HUES48 (cell line): ENCODE data around the gene CASP3.

Source experiments
- H3K27ac ChIP-seq: one replicate; pipeline ENCODE4 v1.7.0; 2013; ENCODE audit warnings: low read depth, low read length, inconsistent platforms
- H3K27me3 ChIP-seq: 2 replicates; pipeline ENCODE4 v1.6.1; 2013; ENCODE audit warnings: mild to moderate bottlenecking, low read length; ENCODE audit not compliant: control insufficient read depth, insufficient read depth
- H3K36me3 ChIP-seq: 2 replicates; pipeline ENCODE4 v1.6.1; 2013; ENCODE audit warnings: low read length; ENCODE audit not compliant: control insufficient read depth, insufficient read depth
- H3K4me1 ChIP-seq: 2 replicates; pipeline ENCODE4 v1.6.1; 2013; ENCODE audit warnings: mild to moderate bottlenecking, low read length; ENCODE audit not compliant: control insufficient read depth, insufficient read depth
- H3K4me3 ChIP-seq: 2 replicates; pipeline ENCODE4 v1.5.1; 2013; ENCODE audit warnings: mild to moderate bottlenecking, low read depth, low read length
- H3K9ac ChIP-seq: 2 replicates; pipeline ENCODE4 v1.6.1; 2013; ENCODE audit warnings: mild to moderate bottlenecking, low read depth, low read length, moderate library complexity
- H3K9me3 ChIP-seq: 2 replicates; pipeline ENCODE4 v1.6.1; 2013; ENCODE audit warnings: low read length; ENCODE audit not compliant: control insufficient read depth, insufficient read depth

The CASP3 gene

GRCh38 chr4:184648313-184649025, 778 bp downstream of the CASP3 start:
- H3K36me3 ChIP-seq: peaks cover 11% of the 10 kb centered on the region
- H3K27ac ChIP-seq: peak overlapping the region; percentile 87
- H3K4me1 ChIP-seq: peaks cover 68% of the 10 kb centered on the region

GRCh38 chr4:184648054-184648312, 1.3 kb downstream of the CASP3 start:
- peak overlapping the region; percentile 86 for H3K9ac ChIP-seq
- H3K4me1 ChIP-seq: peaks cover 68% of the 10 kb centered on the region

More at GRCh38 chr4:184648313-184649025, 778 bp downstream of the CASP3 start:
- H3K9ac ChIP-seq: peak overlapping the region; percentile 86
- H3K9me3 ChIP-seq: no peaks in the 10 kb centered on the region
- peak overlapping the region; percentile 88 for H3K4me3 ChIP-seq
- no peaks in the 10 kb centered on the region for H3K27me3 ChIP-seq

GRCh38 chr4:184647266-184648053, 1.8 kb downstream of the CASP3 start:
- Histone ChIP-seq H3K9ac (peak overlapping the region; percentile 86; the same call in 1 of the 2 replicates), H3K27me3 (no peaks in the 10 kb centered on the region), H3K27ac (peak overlapping the region; percentile 87), H3K36me3 (peaks cover 13% of the 10 kb centered on the region), H3K4me3 (peak overlapping the region; percentile 88), H3K9me3 (no peaks in the 10 kb centered on the region), H3K4me1 (peaks cover 70% of the 10 kb centered on the region)

More at GRCh38 chr4:184648054-184648312, 1.3 kb downstream of the CASP3 start:
- Histone ChIP-seq H3K9me3 (no peaks in the 10 kb centered on the region), H3K36me3 (peaks cover 11% of the 10 kb centered on the region), H3K4me3 (peak overlapping the region; percentile 88), H3K27me3 (no peaks in the 10 kb centered on the region), H3K27ac (peak overlapping the region; percentile 87)

GRCh38 chr4:184645904-184646610, 3.2 kb downstream of the CASP3 start:
- Histone ChIP-seq H3K9ac (no peak overlapping the region), H3K9me3 (no peaks in the 10 kb centered on the region), H3K36me3 (peaks cover 23% of the 10 kb centered on the region), H3K4me1 (peaks cover 68% of the 10 kb centered on the region), H3K4me3 (no peak overlapping the region; the same call in 1 of the 2 replicates), H3K27ac (peak overlapping the region; percentile 89), H3K27me3 (no peaks in the 10 kb centered on the region)

- Histone ChIP-seq H3K9me3 (no peaks in the 10 kb centered on the region), H3K27ac (peak overlapping the region; percentile 89), H3K27me3 (no peaks in the 10 kb centered on the region), H3K36me3 (peaks cover 28% of the 10 kb centered on the region), H3K4me3 (peak overlapping the region; percentile 10; the same call in 1 of the 2 replicates), H3K4me1 (peaks cover 60% of the 10 kb centered on the region), H3K9ac (peak overlapping the region; percentile 19; the same call in 1 of the 2 replicates)
Measured at GRCh38 chr4:184644553-184645307, 4.5 kb downstream of the CASP3 start.

- H3K9ac ChIP-seq: peak overlapping the region; percentile 32; the same call in 1 of the 2 replicates
- H3K27ac ChIP-seq: peak overlapping the region; percentile 89
Measured at GRCh38 chr4:184643731-184644130, 5.5 kb downstream of the CASP3 start.

GRCh38 chr4:184641451-184641850, 7.8 kb downstream of the CASP3 start:
- Histone ChIP-seq H3K27ac (no peak overlapping the region), H3K9ac (no peak overlapping the region), H3K4me3 (no peak overlapping the region), H3K36me3 (peaks cover 54% of the 10 kb centered on the region), H3K27me3 (no peaks in the 10 kb centered on the region), H3K4me1 (peaks cover 43% of the 10 kb centered on the region), H3K9me3 (no peaks in the 10 kb centered on the region)

More at GRCh38 chr4:184643731-184644130, 5.5 kb downstream of the CASP3 start:
- peak overlapping the region; percentile 25; the same call in 1 of the 2 replicates for H3K4me3 ChIP-seq
- no peaks in the 10 kb centered on the region for H3K9me3 ChIP-seq
- peaks cover 35% of the 10 kb centered on the region for H3K36me3 ChIP-seq
- peaks cover 59% of the 10 kb centered on the region for H3K4me1 ChIP-seq
- no peaks in the 10 kb centered on the region for H3K27me3 ChIP-seq

- no peak overlapping the region for H3K9ac ChIP-seq
Measured at GRCh38 chr4:184641022-184641421, 8.2 kb downstream of the CASP3 start.

GRCh38 chr4:184636897-184637296, 12.3 kb downstream of the CASP3 start:
- no peak overlapping the region for H3K9ac ChIP-seq
- no peaks in the 10 kb centered on the region for H3K9me3 ChIP-seq
- peaks cover 85% of the 10 kb centered on the region for H3K36me3 ChIP-seq
- no peaks in the 10 kb centered on the region for H3K27me3 ChIP-seq
- peaks cover 7% of the 10 kb centered on the region; the same call in 1 of the 2 replicates for H3K4me1 ChIP-seq
- no peak overlapping the region for H3K4me3 ChIP-seq
- H3K27ac ChIP-seq: no peak overlapping the region

More at GRCh38 chr4:184641022-184641421, 8.2 kb downstream of the CASP3 start:
- H3K9me3 ChIP-seq: no peaks in the 10 kb centered on the region
- peaks cover 39% of the 10 kb centered on the region for H3K4me1 ChIP-seq
- H3K36me3 ChIP-seq: peaks cover 54% of the 10 kb centered on the region
- H3K4me3 ChIP-seq: no peak overlapping the region
- H3K27ac ChIP-seq: no peak overlapping the region
- no peaks in the 10 kb centered on the region for H3K27me3 ChIP-seq

GRCh38 chr4:184636144-184636543, 13.1 kb downstream of the CASP3 start:
- Histone ChIP-seq H3K27ac (no peak overlapping the region), H3K9me3 (no peaks in the 10 kb centered on the region), H3K9ac (no peak overlapping the region), H3K4me3 (no peak overlapping the region), H3K36me3 (peaks cover 84% of the 10 kb centered on the region), H3K27me3 (no peaks in the 10 kb centered on the region), H3K4me1 (peaks cover 3% of the 10 kb centered on the region; the same call in 1 of the 2 replicates)
